Smooth muscle cell of the brain vasculature (primary cell): ENCODE measurements around the gene IGSF5.
A peak's percentile ranks its signal among the peaks of the same experiment; 100 is the strongest.
"Not testable (repeated sequence)": the region's sequence is repeated elsewhere in the genome, so short reads cannot be mapped to it uniquely, and the experiment has no call there.

Experiments used
- DNase-seq: peaks from one replicate; pipeline ENCODE4 v3.0.0-alpha.2; 2012; ENCODE audit warnings: low read depth, low spot score

The IGSF5 gene

GRCh38 chr21:39744883-39745282 is at the start of gene IGSF5:
Gene IGSF5 (plus strand): TSS chr21:39745183. CDS start chr21:39745510, 327 bp downstream.
- DNase-seq = not testable (repeated sequence)

- DNase-seq = no peak
These were observed 48.8 kb upstream of the IGSF5 start for GRCh38 chr21:39696196-39696595.

DNA sequence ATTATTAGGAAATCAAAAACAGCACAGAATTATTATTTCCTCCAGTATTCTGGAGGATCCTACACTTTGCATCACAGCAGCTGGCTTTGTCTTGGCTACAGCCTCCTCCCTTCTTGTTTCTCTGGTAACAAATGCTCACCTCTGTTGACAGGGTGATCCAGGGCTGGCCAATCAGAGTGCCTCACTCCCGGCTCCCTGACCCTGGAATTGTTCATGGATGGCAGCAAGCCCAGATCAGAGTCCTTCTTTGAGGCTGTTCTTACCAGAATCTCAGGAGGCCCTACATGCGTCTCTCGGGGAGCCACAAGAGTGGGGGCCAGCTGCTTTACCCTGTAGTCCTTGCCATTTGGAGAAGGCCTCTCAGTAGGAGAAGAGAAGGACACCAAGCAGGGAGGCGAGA is 48.4 kb upstream of the IGSF5 start:
- no peak for DNase-seq

- DNase-seq = no peak
These were observed 44.7 kb upstream of the IGSF5 start for GRCh38 chr21:39700318-39700717.

DNA sequence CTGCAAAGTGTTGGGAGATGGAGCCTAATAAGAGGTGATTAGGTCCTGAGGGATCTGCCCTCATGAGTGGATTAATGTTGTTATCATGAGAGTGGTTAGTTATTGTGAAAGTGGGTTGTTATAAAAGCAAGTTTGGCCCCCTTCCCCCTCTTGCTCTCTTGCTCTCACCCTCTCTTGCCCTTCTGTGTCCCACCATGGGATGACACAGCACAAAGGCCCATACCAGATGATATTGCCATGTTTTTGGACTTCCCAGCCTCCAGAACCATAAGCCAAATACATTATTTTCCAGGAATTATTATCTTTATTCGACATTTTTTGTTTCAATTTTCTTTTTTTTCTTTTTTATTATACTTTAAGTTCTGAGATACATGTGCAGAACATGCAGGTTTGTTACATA is 41.4 kb upstream of the IGSF5 start:
- DNase-seq = no peak

DNA sequence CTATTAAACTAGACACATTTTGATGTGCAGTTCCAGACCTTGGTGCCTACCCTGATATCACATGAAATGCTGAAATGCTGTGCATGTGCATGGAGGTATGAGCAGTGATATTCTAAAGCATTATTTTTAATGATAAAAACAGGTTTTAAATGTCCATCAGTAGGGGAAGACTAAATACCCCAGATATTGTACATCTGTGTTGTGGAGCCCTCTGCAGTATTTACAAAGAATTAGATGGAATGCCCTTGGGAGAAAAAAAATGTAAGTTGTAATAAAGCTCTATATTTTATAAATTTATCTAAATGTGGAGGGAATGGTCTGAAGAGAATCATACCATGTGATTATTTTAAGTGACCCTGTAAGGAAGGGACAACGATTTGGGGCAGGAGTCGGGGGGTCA is 39.1 kb upstream of the IGSF5 start:
- DNase-seq = no peak

DNA sequence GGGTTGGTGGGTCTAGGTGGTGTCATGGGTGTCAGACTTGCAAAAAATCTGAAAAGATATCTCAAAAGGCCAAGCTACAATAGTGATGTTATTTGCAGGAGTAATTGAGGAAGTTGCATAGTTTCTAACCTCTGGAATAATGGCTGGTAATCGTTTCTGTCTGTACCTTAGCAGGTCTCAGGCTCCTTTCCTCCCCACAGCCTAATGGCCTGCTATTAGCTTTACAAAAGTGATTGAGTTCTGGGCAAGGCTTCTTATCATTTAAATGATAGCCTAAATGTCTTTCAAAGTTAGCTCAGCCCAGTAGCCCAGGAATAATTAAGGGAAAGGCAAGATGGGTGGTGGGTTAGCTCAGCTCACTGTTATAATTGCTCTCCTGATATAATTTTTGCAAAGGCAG is 37.7 kb upstream of the IGSF5 start:
- DNase-seq = no peak

- DNase-seq = no peak
These were observed 34.1 kb upstream of the IGSF5 start for GRCh38 chr21:39710866-39711265.

DNA sequence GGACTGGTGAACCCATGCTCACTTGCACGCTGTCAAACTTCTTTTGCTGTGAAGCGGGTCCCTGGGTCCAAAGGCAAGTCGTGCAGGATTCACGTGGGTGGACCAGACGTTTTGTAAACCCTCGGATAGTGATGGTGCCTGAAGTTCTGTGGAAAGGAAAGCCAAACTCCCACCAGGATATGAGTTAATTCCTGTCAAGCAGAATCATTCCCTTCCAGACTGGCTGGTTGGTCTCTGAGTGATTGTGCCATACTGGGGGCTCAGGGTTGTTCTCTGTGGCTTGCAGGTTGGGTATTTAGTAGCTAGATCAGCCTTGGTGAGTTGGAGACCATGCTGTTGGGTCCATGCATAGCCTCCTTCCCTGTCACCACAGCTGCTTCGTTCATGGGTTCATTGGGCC is 32.7 kb upstream of the IGSF5 start:
- DNase-seq = no peak

GRCh38 chr21:39712976-39713375 is 32.0 kb upstream of the IGSF5 start:
- no peak for DNase-seq

DNA sequence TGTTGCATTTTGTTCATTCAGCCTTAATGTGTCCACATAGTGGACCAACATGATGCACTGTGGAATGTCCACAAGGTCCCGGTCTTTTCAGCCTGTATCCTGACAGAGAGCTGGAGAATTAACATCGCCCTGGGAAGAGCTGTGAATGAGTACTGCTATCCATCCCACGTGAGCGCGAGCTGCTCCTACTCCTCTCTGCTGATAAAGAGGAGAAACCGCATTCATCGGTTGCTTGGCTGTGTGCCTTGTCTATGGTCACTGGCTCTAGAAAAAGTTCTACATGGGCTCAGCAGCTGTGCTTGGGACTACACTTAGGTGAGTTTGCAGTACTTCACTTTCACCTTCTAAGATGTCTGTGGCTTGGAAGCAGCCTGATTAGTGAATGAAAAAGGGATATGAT is 31.1 kb upstream of the IGSF5 start:
- no peak for DNase-seq

DNA sequence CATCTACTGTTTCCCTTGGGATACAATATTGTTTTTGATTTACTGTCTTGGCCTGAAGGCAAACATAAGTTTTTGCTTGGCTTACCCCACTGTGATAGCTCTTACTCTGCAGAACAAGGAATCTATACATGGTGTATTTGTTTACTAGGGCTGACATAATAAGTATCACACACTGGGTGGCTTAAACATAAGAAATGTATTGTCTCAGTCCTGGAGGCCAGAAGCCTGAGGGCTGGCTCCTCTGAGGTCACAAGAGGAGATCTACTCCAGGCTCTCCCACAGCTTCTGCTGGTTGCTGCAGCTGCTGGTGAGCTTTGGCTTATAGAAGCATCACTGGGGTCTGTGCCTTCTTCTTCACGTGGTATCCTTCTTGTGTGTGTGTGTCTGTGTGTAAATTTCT is 30.7 kb upstream of the IGSF5 start:
- DNase-seq = no peak

- peak; percentile 4 for DNase-seq
These were observed 29.1 kb upstream of the IGSF5 start for GRCh38 chr21:39715804-39716397.

GRCh38 chr21:39720126-39720778 is 24.7 kb upstream of the IGSF5 start:
- no peak for DNase-seq

GRCh38 chr21:39721885-39722284 is 23.1 kb upstream of the IGSF5 start:
- no peak for DNase-seq

GRCh38 chr21:39724944-39725343 is 20.0 kb upstream of the IGSF5 start:
- no peak for DNase-seq

DNA sequence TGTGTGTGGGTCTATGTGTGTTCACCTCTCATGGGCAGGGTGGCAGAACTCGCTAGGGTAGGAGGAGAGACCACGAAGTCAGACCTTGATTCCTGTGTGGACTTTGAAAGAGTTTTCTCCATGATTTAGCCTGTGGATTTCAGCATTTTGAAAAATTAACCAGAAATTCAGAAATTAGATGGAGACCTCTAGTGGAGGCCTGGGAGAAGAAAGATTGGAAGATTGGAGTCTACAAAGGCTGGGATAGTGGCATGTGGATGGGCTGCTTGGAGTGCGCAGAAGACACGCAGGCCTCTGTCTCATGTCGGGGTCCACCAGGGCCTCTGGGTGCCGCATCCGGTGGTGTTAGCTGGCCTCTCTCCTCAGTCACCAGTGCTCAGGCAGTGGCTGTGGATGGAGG is 18.9 kb upstream of the IGSF5 start:
- DNase-seq = no peak

DNA sequence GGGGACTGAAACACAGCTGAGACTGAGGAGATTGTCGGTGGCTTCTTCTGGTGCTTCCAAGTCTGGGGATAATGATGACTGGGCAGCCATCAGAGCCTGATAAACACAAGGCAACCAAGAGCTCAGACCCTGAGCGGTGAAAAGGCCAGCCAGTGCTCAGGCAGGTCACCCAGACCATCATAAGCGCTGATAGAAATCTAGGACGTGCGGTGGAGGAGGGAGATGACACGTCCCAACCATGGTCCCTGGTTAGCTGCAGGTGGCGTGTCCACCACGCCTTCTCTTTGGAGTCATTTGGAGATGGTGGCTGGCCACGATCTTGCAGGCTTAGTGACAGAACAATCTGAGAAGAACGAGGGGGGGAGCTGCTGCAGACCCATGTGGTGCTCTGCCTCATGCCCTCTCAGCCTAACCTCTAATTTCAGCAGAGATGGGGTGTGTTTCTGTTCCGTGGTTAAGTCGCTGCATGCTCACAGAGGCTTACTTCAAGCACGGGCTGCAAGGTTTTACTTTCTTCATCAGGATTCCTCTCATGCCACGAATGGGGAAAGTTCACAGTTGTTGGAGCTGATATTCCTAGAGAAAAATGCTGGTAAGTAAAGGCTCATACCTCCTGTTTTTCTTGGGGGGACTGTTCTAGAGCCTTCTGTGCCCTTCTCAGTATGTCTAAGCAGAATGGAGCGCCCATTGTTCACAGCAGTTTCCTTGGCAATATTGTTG is 17.4 kb upstream of the IGSF5 start:
- DNase-seq = no peak

GRCh38 chr21:39728341-39728740 is 16.6 kb upstream of the IGSF5 start:
- DNase-seq = no peak

GRCh38 chr21:39730418-39731157 is 14.4 kb upstream of the IGSF5 start:
- no peak for DNase-seq

GRCh38 chr21:39736716-39737115 is 8.3 kb upstream of the IGSF5 start:
- DNase-seq = no peak

- DNase-seq = no peak
These were observed 7.5 kb upstream of the IGSF5 start for GRCh38 chr21:39737376-39738000.
